Adipocyte (in vitro differentiated cells): ENCODE data around the gene STK17B.
A peak's percentile ranks its signal among the peaks of the same experiment; 100 is the strongest.

ENCODE experiments used
- DNase-seq: peaks from one replicate; pipeline ENCODE4 v3.0.0-alpha.2; 2015; ENCODE audit warnings: low read depth
- H3K27me3 ChIP-seq: replicated peaks from 2 replicates; pipeline ENCODE4 v1.7.0; 2013; ENCODE audit warnings: mild to moderate bottlenecking, low read length, moderate library complexity; ENCODE audit not compliant: control insufficient read depth, insufficient read depth
- H3K36me3 ChIP-seq: 2 replicates; pipeline ENCODE4 v1.7.0; 2013; ENCODE audit warnings: low read length, mild to moderate bottlenecking, moderate library complexity; ENCODE audit not compliant: control insufficient read depth, insufficient read depth, severe bottlenecking
- H3K4me1 ChIP-seq: 2 replicates; pipeline ENCODE4 v1.7.0; 2013; ENCODE audit warnings: mild to moderate bottlenecking, low read length, moderate library complexity; ENCODE audit not compliant: control insufficient read depth, insufficient read depth
- H3K4me3 ChIP-seq: 2 replicates; pipeline ENCODE4 v1.7.0; 2013; ENCODE audit warnings: mild to moderate bottlenecking, low read length, moderate library complexity
- H3K9ac ChIP-seq: 2 replicates; pipeline ENCODE4 v1.7.0; 2013; ENCODE audit warnings: mild to moderate bottlenecking, low read length, moderate library complexity
- H3K9me3 ChIP-seq: 2 replicates; pipeline ENCODE4 v1.7.0; 2013; ENCODE audit warnings: mild to moderate bottlenecking, low read length, moderate library complexity; ENCODE audit not compliant: control insufficient read depth

The STK17B gene

DNA sequence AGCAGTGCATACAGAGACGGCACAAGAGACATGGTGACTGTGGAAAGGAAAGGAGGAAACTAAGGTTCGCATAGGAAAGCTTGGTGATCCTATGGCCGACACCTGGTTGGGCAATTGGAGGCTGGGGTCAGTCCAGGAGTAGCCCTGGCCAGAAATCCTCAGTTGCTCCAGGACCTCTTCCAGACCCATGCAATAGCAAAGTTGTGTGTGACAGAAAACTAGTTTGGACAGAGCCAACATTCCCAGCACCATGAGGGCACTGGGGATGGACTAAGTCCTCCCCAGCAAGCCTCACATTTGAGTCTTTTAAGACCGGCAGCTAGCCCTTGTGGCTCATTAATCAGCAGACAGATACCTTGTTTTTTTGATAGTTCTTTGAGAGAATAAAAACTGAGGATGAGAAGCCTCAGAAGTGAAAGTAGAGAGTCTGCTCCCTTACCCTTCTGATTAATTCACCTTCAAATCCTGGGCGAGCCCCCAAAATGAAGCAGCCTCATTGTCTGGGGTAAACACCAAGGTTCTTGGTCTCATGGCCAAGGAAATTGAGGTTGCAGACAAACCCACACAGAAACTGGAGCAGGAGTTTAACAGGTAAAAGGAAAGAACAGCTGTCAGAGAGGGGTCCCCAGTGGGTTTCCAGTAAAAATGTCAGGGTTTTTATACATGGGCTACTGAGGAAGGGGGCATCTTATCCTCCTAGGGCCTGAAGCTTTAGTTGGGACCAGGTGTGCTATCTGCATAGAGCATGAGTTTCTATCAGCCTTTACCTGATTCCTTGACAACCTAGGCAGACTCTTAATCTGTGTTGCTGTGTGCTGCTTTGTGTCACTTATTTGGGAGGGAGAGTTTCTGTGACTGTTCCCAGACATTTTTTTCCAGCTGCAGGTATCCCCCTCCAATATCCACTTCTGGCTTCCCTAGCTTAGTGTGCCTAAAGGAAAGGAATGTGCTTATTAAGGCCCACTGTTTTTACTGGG, 39.1 kb downstream of the STK17B start:
- H3K9ac ChIP-seq, result peak overlapping the region; percentile 44
- H3K4me1 ChIP-seq, result peaks cover 25% of the 10 kb centered on the region
- peaks cover 36% of the 10 kb centered on the region for H3K9me3 ChIP-seq
- H3K36me3 ChIP-seq, result peaks cover 47% of the 10 kb centered on the region
- H3K27me3 ChIP-seq, result no peaks in the 10 kb centered on the region
- no peak overlapping the region for H3K4me3 ChIP-seq
- no peak for DNase-seq

DNA sequence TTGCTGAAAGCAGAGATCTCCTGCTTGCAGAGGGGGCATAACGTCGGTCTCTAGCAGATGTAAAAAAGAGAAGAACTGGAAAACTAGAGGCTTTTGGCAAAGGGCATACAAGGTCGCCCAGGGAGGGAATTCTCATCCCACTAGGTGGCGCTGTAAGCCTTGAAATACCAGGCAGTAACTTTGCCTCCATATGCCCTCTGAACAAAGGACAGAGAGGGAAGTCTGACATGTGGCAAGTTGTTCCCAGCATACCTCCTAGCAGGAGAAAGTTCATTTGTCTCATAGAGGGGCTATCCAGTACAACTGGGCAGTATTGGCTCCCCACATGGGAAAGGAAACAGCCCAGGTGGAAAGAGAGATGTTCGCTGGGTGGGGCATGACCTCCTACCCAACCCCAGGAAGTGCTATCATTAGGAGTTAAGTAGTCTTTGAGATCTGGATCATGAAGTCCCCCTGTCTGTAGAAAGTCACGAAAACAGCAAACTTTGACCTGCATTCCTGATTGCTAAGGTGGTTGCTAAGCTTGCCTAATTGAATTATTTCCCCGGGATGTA, 39.9 kb downstream of the STK17B start:
- DNase-seq, result peak; percentile 45
- peaks cover 36% of the 10 kb centered on the region for H3K9me3 ChIP-seq
- H3K4me1 ChIP-seq, result peaks cover 26% of the 10 kb centered on the region
- H3K27me3 ChIP-seq, result no peaks in the 10 kb centered on the region
- peak overlapping the region; percentile 15 for H3K9ac ChIP-seq
- H3K4me3 ChIP-seq, result no peak overlapping the region
- peaks cover 39% of the 10 kb centered on the region for H3K36me3 ChIP-seq

DNA sequence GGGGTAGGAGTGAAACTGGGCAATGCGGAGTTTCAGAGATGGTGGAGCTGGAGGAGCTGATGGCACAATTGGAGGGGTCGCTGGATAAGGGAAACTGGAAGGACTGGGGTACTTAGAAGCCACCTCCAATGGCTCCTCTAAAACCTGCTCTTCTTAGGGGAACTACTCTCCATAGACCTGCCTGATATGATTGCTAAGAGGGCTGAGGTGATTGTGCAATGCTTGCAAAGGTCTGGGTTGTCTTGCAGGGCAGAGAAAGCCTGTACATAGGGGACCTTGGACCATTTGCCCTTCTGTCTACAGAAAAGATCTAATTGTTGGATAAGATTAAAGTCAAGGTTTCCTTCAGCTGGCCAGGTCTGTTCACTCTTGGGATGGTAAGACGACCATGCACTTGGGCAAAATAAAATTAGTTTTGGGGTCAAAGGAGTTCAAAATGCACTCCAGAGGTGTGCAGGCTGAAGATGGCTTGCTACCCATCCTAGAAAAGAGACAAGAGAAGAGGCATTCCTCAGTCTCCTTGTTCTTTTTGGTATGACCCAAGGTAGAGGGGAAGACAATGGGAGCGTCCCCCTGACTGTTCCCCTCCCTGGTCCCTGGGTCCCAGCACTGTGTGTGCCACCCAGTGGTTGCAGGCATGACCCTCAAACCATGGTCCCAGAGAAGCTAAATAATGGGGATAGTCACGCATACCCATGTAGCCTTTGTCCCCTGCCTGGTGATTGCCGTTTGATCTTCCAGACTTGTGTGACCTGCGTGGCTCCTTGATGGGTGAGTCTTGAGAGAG, 41.1 kb downstream of the STK17B start:
- Histone ChIP-seq H3K36me3 (peaks cover 29% of the 10 kb centered on the region), H3K4me3 (no peak overlapping the region), H3K9ac (no peak overlapping the region), H3K4me1 (peaks cover 38% of the 10 kb centered on the region), H3K27me3 (no peaks in the 10 kb centered on the region), H3K9me3 (peaks cover 36% of the 10 kb centered on the region)
- DNase-seq, result no peak

DNA sequence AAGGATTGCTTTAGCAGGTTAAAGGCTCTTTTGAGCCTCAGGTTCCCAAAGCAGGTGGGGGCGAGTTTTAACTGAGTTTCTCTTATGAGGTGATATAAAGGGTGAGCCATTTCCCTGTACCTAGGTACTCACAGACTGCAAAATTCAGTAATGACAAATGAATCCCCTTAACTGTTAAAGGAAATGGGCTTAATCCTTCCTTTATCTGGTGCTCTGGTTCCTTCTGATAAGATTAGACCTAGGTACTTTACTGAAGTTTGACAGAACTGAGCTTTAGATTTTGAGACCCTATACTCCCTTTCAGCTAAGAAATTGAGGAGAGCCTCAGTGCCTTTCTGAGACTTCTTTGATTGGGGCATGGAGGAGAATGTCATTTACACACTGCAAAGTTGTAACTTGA, 42.6 kb downstream of the STK17B start:
- no peak for DNase-seq
- peaks cover 36% of the 10 kb centered on the region for H3K9me3 ChIP-seq
- no peaks in the 10 kb centered on the region for H3K27me3 ChIP-seq

DNA sequence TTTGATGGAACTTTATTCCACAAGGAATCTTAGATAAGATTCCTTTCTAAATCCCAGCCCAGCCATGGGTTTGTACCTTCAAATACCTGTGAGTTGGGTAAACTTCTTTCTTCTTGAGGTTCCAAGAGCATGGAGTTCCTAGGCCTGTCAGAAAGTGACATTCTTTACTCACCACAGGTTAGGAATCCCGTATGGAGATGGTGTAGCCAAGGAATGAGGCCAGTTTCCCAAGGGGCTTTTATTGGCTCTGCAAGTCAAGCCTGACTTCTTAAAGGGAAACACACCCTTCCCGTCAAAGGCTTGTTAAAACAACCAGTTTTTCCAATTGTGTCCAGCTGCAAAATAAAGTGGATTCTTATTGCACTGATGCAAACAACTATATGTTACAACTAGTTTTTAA, 45.8 kb downstream of the STK17B start:
- DNase-seq, result no peak
- peak overlapping the region; percentile 8 for H3K9ac ChIP-seq
- peak overlapping the region; percentile 67 for H3K4me3 ChIP-seq
- H3K27me3 ChIP-seq, result no peaks in the 10 kb centered on the region
- peaks cover 34% of the 10 kb centered on the region for H3K4me1 ChIP-seq
- no peaks in the 10 kb centered on the region for H3K36me3 ChIP-seq
- peaks cover 18% of the 10 kb centered on the region for H3K9me3 ChIP-seq

More for the DNA sequence above, 42.6 kb downstream of the STK17B start:
- Histone ChIP-seq H3K9ac (no peak overlapping the region), H3K36me3 (peaks cover 15% of the 10 kb centered on the region), H3K4me3 (no peak overlapping the region), H3K4me1 (peaks cover 49% of the 10 kb centered on the region)

DNA sequence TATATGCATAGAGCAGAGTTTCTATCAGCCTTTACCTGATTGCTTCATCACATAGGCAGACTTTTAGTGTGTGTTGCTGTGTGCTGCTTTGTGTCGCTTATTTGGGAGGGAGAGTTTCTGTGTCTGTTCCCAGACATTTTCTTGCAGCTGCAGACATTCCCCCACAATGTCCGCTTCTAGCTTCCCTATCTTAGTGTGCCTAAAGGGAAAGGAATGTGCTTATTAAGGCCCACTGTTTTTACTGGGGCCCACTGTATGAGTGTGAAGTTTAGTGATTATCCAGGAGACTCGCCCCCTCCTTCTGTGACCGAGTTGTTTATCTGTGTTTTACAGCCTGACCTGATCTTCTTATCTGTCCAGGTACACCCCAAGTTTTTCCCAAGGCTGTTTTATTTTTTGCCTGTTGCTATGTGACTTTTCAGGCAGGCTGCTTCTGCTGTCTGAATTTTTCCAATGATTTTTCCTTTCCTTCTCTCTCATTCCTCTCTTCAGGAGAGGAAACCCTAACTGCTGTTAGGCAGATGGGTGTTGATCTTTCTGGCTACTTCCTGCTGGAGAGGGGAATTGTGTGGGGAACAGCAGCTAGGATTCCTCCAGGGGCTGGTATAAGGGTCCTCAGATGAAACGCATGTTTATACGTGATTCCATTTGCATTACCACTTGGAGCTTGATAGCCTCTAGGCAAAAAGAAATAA, 47.6 kb downstream of the STK17B start:
- no peaks in the 10 kb centered on the region for H3K36me3 ChIP-seq
- peak; percentile 47 for DNase-seq
- H3K4me3 ChIP-seq, result no peak overlapping the region
- H3K9ac ChIP-seq, result peak overlapping the region; percentile 71
- no peaks in the 10 kb centered on the region for H3K27me3 ChIP-seq
- peaks cover 9% of the 10 kb centered on the region for H3K9me3 ChIP-seq
- peaks cover 34% of the 10 kb centered on the region for H3K4me1 ChIP-seq

DNA sequence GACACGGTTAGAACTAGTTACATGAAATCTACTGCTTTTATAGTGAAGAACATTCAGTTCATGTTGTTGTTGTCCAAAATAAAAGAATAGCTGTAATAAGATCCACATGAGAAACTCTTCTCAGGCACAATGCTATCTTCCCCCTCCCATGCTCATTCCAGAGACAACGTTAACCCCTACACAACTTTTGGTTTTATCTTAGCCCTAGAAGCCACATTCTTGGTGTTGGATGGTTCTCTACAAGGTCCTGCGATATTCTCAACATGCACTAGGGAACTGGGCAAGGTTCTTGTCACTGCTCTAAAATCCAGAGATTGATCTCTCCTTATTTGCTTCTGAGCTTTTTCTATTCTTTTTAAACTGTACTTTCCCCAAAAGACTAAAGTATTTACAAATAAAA, 51.5 kb downstream of the STK17B start:
- H3K9me3 ChIP-seq, result no peaks in the 10 kb centered on the region
- DNase-seq, result no peak
- peaks cover 11% of the 10 kb centered on the region for H3K4me1 ChIP-seq
- H3K27me3 ChIP-seq, result no peaks in the 10 kb centered on the region
- no peak overlapping the region for H3K4me3 ChIP-seq
- H3K36me3 ChIP-seq, result no peaks in the 10 kb centered on the region
- H3K9ac ChIP-seq, result no peak overlapping the region

DNA sequence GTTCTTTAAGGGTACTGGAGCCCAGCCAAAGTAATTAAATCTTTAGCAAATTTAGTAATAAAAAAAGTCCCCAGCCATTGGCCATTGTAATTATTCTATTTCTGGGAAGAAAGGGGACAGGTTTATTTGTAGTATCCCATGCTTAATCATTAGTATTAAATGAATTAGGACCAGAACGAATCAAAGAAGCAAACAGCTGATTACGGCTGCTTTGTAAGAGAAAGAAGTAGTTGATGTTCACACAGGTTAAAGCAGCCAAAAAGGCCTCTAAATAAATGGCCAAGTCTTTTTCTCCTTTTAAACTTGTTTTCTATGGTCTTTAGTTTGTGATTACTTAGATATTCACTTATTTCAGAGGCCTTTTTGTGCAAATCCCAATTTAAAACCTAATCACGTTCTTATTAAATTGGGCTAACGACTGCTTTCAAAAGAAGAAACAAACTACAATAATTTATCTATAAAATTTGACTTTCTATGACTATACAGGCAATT, 54.1 kb downstream of the STK17B start:
- Histone ChIP-seq H3K4me1 (peaks cover 26% of the 10 kb centered on the region), H3K9ac (no peak overlapping the region), H3K27me3 (no peaks in the 10 kb centered on the region), H3K4me3 (no peak overlapping the region), H3K9me3 (no peaks in the 10 kb centered on the region), H3K36me3 (no peaks in the 10 kb centered on the region)
- no peak for DNase-seq

DNA sequence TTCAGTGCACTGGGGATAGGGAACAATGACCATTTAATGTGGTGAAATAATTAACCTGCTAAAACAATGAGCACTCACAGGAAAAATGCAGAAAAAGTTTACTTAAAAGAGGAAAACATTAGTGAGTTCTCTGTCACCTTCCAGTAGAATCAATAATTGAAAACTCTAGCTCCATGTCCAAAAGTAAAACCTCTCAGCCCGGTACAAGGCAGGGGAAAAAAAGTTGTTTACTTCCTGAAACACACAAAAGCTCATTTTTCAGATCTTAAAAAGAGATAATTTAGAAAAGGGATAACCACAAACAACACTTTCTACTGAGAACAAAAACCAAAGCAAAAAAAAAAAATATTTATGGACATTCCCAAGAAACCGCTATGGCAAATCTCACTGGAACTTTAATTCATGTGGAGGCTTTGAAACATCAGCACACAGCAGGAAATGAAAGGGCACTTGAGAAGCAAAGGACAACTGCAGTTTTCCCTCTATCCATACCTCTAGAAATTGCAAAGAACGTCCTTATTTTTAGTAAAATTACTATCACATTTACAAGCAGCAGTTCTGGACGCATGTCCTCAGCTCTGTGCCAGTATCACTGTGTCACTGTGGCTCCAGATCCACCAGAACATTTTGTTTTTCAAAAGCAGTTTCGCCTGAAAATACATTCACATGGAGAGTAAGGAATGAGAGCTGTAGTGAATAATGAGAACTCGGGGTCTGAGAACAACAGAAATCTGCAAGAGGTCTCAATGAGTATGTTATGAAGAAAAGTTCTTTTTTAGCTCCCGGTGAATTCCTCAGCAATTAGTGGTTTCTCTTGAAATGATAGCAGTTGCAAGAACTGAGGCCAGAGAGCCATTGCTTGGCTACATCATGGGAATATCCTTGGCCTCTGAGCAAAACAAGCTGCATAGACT, 58.1 kb downstream of the STK17B start:
- peak overlapping the region; percentile 81 for H3K9ac ChIP-seq
- H3K4me1 ChIP-seq, result peaks cover 48% of the 10 kb centered on the region
- H3K9me3 ChIP-seq, result no peaks in the 10 kb centered on the region
- peak overlapping the region; percentile 56 for H3K4me3 ChIP-seq
- DNase-seq, result peak; percentile 79
- no peaks in the 10 kb centered on the region for H3K36me3 ChIP-seq
- no peaks in the 10 kb centered on the region for H3K27me3 ChIP-seq
